ENCODE results near the gene CIAO3.

The CIAO3 gene

DNA sequence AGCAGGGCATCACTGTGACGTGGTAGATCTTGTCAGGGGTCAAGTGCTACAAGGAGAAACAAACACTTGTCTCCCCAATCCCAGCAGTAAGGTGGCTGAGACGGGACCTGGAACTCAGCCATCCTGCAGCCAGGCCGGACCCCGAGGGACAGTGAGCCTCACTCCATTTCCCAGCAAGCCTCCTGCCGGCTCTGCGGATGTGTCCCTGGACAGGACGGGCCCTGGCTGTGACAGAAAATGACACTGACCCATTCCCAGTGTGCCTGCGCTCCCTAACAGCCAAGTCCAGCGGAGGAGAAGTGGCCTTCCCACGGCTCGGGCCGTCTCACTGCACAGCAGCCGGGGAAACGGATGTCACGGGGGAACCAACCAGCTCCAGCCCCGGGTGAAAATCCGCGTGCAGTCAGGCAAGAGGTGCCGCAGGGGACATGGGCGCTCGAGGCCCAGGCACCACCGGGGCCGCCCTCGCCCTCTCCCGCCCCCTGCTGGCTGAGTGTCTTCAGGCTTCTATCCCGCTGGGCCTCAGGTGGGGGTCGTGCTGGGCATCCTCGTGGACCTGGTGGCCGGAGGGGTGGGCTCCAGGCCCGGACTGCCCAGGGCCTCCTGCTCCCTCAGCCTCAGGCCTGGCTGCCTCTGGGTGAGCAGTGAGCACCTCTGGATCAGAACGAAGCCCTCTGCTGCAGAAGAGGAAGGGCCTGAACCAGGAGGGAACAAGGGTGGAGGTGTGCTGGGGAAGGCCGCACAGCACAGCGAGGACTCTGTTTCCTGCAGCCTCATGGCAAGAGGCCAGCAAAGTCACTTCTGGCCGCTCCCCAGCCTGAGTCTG is 7.2 kb downstream of the CIAO3 start:
- H3K4me3 ChIP-seq (ENCODE audit: low read depth, low read length) = no peak overlapping the region
- peak; percentile 18 for DNase-seq (ENCODE audit: low read depth)
- TF ChIP-seq, protein P1, sequence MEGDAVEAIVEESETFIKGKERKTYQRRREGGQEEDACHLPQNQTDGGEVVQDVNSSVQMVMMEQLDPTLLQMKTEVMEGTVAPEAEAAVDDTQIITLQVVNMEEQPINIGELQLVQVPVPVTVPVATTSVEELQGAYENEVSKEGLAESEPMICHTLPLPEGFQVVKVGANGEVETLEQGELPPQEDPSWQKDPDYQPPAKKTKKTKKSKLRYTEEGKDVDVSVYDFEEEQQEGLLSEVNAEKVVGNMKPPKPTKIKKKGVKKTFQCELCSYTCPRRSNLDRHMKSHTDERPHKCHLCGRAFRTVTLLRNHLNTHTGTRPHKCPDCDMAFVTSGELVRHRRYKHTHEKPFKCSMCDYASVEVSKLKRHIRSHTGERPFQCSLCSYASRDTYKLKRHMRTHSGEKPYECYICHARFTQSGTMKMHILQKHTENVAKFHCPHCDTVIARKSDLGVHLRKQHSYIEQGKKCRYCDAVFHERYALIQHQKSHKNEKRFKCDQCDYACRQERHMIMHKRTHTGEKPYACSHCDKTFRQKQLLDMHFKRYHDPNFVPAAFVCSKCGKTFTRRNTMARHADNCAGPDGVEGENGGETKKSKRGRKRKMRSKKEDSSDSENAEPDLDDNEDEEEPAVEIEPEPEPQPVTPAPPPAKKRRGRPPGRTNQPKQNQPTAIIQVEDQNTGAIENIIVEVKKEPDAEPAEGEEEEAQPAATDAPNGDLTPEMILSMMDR (IDR thresholded peaks at IDR 0.05; ENCODE audit: insufficient read depth, low read depth, low read length, missing control alignments) = peak; percentile 38

DNA sequence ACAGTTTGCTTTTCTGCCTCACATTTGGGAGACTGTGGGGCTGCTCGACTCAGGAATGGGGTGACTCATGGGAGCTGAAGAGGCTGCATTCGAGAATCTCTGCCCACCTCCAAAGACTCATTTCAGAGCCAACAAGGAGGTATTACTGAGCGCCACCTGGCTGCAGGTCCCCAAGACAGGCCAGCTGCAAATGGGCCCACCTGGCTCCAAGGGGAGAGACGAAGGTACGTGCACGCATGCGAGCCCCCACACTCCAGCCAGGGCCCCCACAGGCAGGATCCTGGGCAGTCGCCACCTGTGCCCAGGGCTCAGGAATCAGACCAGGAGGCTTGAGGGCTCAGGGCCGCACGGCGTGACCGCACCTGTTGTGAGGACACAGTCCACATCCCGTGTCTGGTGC is 7.9 kb downstream of the CIAO3 start:
- DNase-seq (ENCODE audit: low read depth) = no peak
- H3K4me3 ChIP-seq (ENCODE audit: low read depth, low read length) = no peak overlapping the region
- TF ChIP-seq, protein P1 (IDR thresholded peaks at IDR 0.05; ENCODE audit: insufficient read depth, low read depth, low read length, missing control alignments) = no peak

DNA sequence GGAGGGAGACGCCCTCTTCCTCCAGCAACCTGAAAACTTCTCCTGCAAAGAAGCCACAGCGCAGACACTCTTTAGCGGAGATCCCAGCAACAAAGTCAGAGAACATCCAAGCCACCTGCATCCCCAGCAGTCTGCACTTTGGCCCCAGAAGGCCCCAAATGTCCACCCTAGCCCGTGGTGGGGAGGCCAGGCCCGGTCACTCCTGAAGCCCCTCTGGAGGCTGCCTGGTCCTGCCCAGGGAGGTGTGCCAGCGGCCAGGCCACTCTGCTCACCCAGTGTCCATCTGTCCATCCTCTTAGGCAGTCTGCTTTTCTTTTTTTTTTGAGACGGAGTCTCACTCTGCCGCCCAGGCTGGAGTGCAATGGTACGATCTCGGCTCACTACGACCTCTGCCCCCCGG is 8.5 kb downstream of the CIAO3 start:
- TF ChIP-seq, protein P1 (IDR thresholded peaks at IDR 0.05; ENCODE audit: insufficient read depth, low read depth, low read length, missing control alignments) = no peak
- H3K4me3 ChIP-seq (ENCODE audit: low read depth, low read length) = no peak overlapping the region

GRCh38 chr16:730666-731509 is 9.9 kb downstream of the CIAO3 start:
- TF ChIP-seq, protein P1 (IDR thresholded peaks at IDR 0.05; ENCODE audit: insufficient read depth, low read depth, low read length, missing control alignments) = no peak
- peak; percentile 9 for DNase-seq (ENCODE audit: low read depth)
- no peak overlapping the region for H3K4me3 ChIP-seq (ENCODE audit: low read depth, low read length)

More for the DNA sequence above, 8.5 kb downstream of the CIAO3 start:
- no peak for DNase-seq (ENCODE audit: low read depth)

DNA sequence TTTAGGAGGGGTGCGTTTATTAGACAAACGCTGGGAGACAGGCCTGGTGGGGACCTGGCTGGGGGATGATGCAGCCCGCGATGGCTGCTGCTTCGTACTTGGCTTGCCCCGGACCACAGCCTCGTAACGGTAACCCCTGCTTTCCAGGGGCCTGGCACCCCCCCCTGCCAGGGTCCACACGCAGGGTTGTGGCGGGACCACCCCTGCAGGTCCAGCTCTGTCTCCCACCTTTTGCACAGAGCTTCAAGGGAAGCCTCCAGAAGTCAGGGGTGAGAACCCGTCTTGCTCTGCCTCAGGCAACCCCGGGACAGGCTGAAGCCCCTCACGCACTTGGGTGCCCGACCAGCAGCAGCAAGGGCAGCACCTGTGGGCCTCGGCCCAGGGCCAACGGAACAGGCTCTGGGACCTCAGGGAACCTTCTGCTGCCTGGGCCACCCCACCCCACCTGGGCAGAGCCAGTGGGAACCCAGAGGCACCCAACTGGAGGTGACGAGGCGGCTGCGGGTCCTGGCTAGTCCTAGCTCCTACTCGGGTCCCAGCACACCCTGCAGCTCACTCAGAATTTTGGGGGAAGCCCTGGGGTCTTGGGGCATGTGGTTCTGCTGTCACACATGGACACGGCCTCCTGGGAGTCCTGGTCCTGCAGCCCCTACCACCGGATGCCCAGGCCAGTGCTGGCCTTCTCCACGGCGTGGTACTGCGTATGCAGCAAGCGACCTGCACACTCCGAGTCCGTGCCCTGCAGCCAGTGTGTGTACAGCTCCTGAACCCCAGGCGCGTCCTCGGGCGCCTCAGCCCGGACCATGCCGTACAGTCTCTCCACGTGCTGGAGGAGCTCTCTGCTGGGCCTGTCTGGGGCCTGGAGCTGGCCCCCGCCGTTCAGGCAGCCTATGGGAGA is 10.8 kb downstream of the CIAO3 start:
- no peak overlapping the region for H3K4me3 ChIP-seq (ENCODE audit: low read depth, low read length)
- TF ChIP-seq, protein P1 (IDR thresholded peaks at IDR 0.05; ENCODE audit: insufficient read depth, low read depth, low read length, missing control alignments) = no peak
- no peak for DNase-seq (ENCODE audit: low read depth)
